Measurements from ENCODE around the gene DMBT1. TPM values are rescaled to one million over a fixed set of nuclear protein-coding genes. Genes with fewer than 3 reads are reported as not detected.

DMBT1 gene
- total RNA-seq, 3 donors from 2014 or later: 0.03 to 0.05 (median 0.05) TPM

DNA sequence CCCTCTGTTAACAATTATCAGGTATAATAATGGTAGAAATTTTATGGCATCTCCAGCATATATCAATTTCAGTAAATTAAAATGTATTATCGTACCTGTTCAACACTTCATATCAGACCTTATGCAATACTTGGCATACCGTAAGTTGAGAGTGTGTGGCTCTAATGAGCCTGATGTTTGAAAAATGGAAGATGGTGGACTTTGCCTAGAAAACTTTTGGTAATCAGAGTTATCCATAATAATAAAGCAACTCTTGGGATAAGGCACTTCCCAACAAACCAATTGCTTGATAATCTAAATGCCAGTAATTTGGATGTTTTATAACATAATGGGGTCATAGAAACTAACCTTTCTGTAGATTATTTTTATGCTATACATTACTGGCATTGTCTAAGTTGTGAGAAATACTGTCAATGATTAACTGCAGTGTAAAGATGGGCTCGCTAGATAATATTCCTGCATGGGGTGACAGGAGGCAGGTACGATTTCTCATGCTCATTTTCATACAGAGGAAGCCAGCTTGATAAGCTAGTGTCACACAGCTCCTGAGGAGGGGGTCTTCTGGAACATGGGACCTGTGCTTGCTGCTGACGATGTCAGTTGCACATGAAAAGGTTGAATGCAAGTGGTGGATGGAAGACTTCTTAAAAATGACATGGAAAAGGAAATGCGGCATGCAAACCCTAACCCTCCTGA, 27.8 kb upstream of the DMBT1 start:
- H3K9me3 Mint-ChIP-seq: no peaks in the 10 kb centered on the region
- DNase-seq: no peak
- no peaks in the 10 kb centered on the region for H3K4me1 Mint-ChIP-seq (ENCODE audit: low read depth)
- ATAC-seq: no peak
- H3K4me3 Mint-ChIP-seq: no peak overlapping the region
- H3K36me3 Mint-ChIP-seq (ENCODE audit: insufficient read depth): no peaks in the 10 kb centered on the region
- H3K27me3 Mint-ChIP-seq (ENCODE audit: low read depth): peaks cover 8% of the 10 kb centered on the region

DNA sequence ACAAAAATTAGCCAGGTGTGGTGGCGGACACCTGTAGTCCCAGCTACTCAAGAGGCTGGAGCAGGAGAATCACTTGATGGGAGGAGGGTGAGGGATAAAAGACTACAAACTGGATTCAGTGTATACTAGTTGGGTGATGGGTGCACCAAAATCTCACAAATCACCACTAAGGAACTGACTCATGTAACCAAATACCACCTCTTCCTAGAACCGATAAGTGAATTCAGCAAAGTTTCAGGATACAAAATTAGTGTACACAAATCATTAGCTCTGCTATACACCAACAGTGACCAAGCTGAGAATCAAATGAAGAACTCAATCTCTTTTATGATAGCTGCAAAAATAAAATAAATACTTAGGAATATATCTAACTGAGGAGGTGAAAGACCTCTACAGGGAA, 23.0 kb upstream of the DMBT1 start:
- DNase-seq (no peak), ATAC-seq (peak in 1 of 2 donors; percentile 18)
- Mint-ChIP-seq H3K4me3 (no peak overlapping the region), H3K36me3 (ENCODE audit: insufficient read depth) (no peaks in the 10 kb centered on the region), H3K4me1 (ENCODE audit: low read depth) (peaks cover 26% of the 10 kb centered on the region), H3K9me3 (no peaks in the 10 kb centered on the region), H3K27me3 (ENCODE audit: low read depth) (peaks cover 2% of the 10 kb centered on the region)

DNA sequence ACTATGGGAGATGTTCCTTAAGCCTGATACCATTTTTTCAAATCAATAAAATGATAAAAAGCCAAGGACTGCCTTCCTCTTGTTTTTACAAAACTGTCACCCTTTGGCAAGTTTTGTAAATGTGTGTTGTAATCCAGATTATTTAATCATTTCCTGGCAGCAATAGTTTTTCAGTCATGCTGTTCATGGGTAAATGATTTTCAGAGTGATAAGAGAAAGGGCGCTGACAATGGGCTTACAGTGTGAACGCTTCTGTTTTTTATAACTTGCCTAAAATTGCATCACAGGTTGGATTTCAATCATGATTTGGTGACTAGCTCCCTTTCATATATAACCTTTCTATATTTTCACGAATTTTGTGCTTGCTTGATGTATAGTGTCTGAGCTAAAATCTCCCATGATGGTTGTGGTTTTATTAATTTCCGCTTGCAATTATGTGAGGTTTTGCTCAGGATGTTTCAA, 19.0 kb upstream of the DMBT1 start:
- ATAC-seq (peak; percentile 66 to 70), DNase-seq (no peak)
- H3K36me3 Mint-ChIP-seq (ENCODE audit: insufficient read depth): no peaks in the 10 kb centered on the region
- H3K27me3 Mint-ChIP-seq (ENCODE audit: low read depth): no peaks in the 10 kb centered on the region
- H3K9me3 Mint-ChIP-seq: no peaks in the 10 kb centered on the region
- no peak overlapping the region for H3K4me3 Mint-ChIP-seq
- H3K4me1 Mint-ChIP-seq (ENCODE audit: low read depth): peaks cover 45% of the 10 kb centered on the region

DNA sequence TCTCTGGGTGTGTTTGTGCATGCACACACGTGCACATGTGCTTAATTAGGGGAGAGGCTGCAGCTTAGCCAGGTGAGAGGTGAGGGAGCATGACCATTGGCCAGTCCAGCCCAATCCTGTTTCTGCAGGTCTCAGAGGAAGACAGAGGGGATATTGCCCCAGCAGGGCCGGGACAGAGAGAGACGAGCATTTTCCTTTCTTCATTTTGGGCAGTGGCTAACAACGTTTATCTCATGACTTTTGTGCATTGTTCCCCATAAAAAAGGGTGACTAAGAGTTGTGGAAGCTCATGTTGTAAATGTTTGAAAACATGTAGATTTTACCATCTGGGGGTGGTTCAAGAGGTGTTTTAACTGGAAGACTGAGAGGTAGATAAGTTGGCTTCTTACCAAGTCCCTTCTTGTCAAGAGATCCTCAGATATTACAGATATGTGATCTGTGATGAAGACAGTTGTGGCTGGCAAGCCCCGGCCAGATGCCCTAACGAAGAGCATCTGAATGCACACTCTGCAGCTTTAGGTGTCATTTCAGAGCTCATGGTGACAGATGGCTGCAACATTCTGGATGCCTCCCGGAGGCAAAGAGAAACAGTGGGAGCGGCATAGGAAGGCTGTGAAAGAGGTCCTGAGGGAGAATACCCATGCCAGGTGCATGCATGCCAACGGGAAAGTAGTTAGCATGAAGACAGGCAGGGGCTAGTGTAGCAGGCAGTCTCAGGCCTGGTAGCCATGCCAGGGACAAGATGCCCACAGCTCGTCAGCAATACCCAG, 16.7 kb upstream of the DMBT1 start:
- H3K4me1 Mint-ChIP-seq (ENCODE audit: low read depth): peaks cover 45% of the 10 kb centered on the region
- no peaks in the 10 kb centered on the region for H3K9me3 Mint-ChIP-seq
- H3K36me3 Mint-ChIP-seq (ENCODE audit: insufficient read depth): no peaks in the 10 kb centered on the region
- no peak overlapping the region for H3K4me3 Mint-ChIP-seq
- ATAC-seq: no peak
- no peak for DNase-seq
- no peaks in the 10 kb centered on the region for H3K27me3 Mint-ChIP-seq (ENCODE audit: low read depth)

DNA sequence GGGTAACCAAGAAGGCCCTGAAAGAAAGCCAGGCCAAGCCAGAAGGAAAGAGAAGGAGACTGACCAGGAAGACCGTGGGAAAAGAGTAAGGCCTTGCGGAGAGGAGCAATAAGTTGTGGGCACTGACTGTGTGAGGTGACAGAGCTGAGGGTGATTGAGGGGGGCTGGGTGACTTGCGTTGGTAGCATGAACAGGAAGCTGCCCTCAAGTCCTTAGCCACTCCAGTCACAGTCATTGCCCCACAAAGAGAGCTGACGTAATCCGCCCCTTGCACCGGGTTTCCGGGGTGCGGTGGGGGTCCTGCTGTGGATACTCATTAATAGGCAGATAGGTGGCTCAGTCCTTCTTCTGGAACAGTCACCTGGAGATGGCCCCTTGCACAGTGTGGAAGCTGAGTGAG, 16.1 kb upstream of the DMBT1 start:
- Mint-ChIP-seq H3K4me3 (no peak overlapping the region), H3K4me1 (ENCODE audit: low read depth) (peaks cover 47% of the 10 kb centered on the region), H3K27me3 (ENCODE audit: low read depth) (no peaks in the 10 kb centered on the region), H3K9me3 (no peaks in the 10 kb centered on the region), H3K36me3 (ENCODE audit: insufficient read depth) (no peaks in the 10 kb centered on the region)
- no peak for DNase-seq
- ATAC-seq: no peak

DNA sequence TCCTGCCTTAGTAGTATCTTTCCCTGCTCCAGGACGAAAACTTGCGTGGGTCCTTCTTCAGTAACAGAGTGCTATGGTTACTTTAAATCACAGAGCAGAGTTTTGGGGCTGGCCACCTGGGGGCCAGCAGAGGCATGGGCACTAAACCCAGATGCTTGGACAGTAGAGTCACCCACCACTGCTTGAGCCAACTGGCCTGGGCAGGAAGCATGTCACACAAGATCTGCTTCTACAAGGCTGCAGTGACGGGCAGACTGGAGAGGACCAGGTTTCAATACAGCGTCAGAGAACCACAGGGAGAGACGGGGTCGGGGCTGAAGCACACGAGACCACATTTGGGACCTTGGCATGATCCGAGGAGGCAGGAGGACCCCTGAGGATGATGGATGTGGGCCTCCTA, 14.3 kb upstream of the DMBT1 start:
- Mint-ChIP-seq H3K9me3 (no peaks in the 10 kb centered on the region), H3K4me1 (ENCODE audit: low read depth) (peaks cover 40% of the 10 kb centered on the region), H3K36me3 (ENCODE audit: insufficient read depth) (no peaks in the 10 kb centered on the region), H3K27me3 (ENCODE audit: low read depth) (no peaks in the 10 kb centered on the region), H3K4me3 (no peak overlapping the region)
- ATAC-seq (no peak), DNase-seq (no peak)

DNA sequence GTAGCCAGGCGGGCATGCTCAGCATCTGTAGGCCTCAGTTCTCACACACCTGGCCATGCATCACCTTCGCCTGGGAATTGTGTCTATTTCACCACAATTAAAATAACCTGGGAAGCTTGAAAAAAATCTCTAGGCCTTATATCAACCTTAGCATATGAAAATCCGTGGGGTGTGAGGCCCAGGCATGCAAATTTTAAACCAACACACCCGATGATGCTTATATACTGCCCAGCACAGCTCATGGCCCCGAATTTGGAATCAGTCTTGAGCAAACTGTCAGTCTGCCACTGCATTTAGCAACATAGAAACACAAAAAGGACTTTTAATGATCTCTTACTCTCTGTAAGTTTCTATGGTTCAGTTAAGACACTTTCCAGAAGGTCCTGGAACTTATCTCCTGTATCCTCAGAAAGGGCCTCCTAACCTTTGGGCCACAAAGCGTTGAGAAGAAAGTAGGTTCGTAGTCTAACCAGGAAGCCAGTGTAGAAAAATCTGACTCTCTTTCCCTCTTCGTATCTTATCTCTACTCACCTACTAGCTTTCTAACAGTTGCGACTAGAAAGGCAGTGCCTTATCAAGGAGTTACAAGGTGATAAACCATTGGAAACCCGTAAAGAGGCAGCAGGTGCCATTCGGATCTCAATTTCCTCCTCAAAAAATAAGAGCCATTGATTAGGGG, 12.0 kb upstream of the DMBT1 start:
- ATAC-seq (no peak), DNase-seq (no peak)
- Mint-ChIP-seq H3K36me3 (ENCODE audit: insufficient read depth) (no peaks in the 10 kb centered on the region), H3K4me3 (no peak overlapping the region), H3K4me1 (ENCODE audit: low read depth) (peaks cover 25% of the 10 kb centered on the region), H3K27me3 (ENCODE audit: low read depth) (no peaks in the 10 kb centered on the region), H3K9me3 (no peaks in the 10 kb centered on the region)

DNA sequence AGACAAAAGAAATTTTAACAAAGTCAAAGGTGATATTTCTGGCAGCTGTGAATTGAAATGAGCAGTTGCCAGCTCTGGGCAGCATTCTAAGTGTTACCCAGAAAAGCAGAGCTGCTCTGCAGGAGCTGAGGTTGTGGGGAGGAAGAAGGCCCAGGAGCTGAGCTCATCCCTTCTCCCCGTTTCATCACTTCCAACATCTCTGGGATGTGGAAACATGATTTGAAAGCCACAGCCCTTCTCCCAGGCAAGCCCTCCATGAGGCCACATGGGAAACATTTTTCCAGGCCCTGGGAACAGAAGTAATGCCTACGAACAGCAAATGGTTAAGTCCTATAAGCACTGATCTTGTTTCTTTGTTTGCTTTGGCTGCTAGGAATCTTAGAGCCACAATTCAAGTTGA, 10.9 kb upstream of the DMBT1 start:
- DNase-seq (no peak), ATAC-seq (no peak)
- peaks cover 17% of the 10 kb centered on the region for H3K4me1 Mint-ChIP-seq (ENCODE audit: low read depth)
- no peak overlapping the region for H3K4me3 Mint-ChIP-seq
- H3K27me3 Mint-ChIP-seq (ENCODE audit: low read depth): no peaks in the 10 kb centered on the region
- H3K36me3 Mint-ChIP-seq (ENCODE audit: insufficient read depth): no peaks in the 10 kb centered on the region
- no peaks in the 10 kb centered on the region for H3K9me3 Mint-ChIP-seq

DNA sequence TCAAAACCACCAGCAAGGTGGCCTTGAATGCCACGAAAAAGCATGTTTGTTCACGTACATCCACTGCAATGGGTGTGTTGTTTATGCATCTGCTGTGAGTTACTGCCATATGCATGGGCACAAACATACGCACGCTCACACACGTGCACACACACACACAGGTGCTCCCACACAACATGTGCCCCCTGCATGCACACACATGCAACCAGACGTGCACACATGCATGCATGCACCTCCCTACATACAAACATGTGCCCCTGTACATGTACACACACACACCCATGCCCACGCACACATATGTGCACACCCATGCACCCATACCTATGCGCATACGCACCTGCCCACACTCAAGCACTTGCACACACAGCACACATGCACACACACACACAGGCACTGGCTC, 10.1 kb upstream of the DMBT1 start:
- H3K4me1 Mint-ChIP-seq (ENCODE audit: low read depth): peaks cover 17% of the 10 kb centered on the region
- ATAC-seq: no peak
- DNase-seq: no peak
- no peaks in the 10 kb centered on the region for H3K9me3 Mint-ChIP-seq
- no peaks in the 10 kb centered on the region for H3K27me3 Mint-ChIP-seq (ENCODE audit: low read depth)
- no peaks in the 10 kb centered on the region for H3K36me3 Mint-ChIP-seq (ENCODE audit: insufficient read depth)
- no peak overlapping the region for H3K4me3 Mint-ChIP-seq

DNA sequence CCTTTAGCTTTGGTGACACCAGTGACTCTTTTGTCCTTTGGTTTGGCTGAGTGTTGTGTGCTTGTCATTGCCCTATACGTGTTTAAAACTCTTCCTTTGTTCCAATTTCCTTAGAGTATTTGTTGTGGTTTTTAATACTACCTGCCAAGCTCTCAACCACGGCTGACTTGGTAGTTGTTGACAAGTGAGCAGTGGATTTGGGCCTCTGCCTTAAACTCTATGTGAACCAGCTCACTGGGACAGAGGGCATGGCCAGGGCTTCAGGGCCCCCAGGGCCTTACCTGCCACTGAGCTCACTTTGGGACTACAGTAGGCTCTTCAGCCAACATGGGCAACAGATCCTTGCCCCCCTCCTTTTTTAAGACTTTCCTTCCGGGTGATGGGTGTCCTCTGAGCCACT, 9.6 kb upstream of the DMBT1 start:
- ATAC-seq: peak in 1 of 2 donors; percentile 32
- no peaks in the 10 kb centered on the region for H3K36me3 Mint-ChIP-seq (ENCODE audit: insufficient read depth)
- no peak overlapping the region for H3K4me3 Mint-ChIP-seq
- no peaks in the 10 kb centered on the region for H3K27me3 Mint-ChIP-seq (ENCODE audit: low read depth)
- H3K4me1 Mint-ChIP-seq (ENCODE audit: low read depth): peaks cover 17% of the 10 kb centered on the region
- no peaks in the 10 kb centered on the region for H3K9me3 Mint-ChIP-seq
- DNase-seq: no peak

DNA sequence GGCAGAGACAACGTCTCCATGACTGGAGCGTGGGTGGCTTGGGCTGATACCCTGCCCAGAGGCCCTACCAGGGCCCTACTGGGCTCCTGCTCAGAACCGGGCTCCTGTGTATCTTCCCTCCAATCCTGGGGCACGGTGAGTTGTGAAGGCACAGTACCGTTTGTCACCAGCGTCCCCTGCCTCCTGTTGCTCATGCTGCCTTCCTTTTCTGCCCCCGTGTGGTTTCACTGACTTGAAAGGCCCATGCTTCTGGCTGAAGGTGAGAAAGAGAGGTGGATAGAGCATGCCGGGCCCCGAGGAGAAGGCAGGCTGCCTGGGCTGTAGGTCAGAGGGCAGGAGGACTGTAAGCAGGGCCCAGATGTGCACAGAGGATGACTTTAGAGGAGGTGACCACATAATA, 9.1 kb upstream of the DMBT1 start:
- Mint-ChIP-seq H3K4me1 (ENCODE audit: low read depth) (peaks cover 17% of the 10 kb centered on the region), H3K4me3 (no peak overlapping the region), H3K27me3 (ENCODE audit: low read depth) (no peaks in the 10 kb centered on the region), H3K9me3 (no peaks in the 10 kb centered on the region), H3K36me3 (ENCODE audit: insufficient read depth) (no peaks in the 10 kb centered on the region)
- ATAC-seq (peak; percentile 88 to 92), DNase-seq (peak; percentile 26)

DNA sequence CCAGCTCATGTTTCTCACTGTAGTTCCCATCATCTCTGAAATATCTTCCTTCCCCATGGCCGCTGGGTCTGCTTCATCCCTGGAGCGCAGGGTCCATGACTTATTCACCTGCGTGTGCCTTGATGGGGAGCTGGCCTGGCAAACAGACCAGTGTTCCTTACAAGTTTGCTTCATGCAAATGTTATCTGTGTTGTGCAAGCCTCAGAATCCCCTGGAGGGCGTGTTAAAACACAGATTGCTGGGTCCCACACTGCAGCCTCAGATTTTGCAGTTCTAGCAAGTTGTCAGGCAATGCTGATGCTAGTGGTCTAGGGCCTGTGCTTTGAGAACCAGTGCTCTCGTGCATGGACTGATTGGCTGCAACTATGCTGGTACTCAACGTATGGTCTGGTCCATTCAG, 7.2 kb upstream of the DMBT1 start:
- Mint-ChIP-seq H3K36me3 (ENCODE audit: insufficient read depth) (no peaks in the 10 kb centered on the region), H3K27me3 (ENCODE audit: low read depth) (no peaks in the 10 kb centered on the region), H3K4me1 (ENCODE audit: low read depth) (peaks cover 20% of the 10 kb centered on the region), H3K9me3 (no peaks in the 10 kb centered on the region), H3K4me3 (no peak overlapping the region)
- ATAC-seq: no peak
- DNase-seq: no peak

DNA sequence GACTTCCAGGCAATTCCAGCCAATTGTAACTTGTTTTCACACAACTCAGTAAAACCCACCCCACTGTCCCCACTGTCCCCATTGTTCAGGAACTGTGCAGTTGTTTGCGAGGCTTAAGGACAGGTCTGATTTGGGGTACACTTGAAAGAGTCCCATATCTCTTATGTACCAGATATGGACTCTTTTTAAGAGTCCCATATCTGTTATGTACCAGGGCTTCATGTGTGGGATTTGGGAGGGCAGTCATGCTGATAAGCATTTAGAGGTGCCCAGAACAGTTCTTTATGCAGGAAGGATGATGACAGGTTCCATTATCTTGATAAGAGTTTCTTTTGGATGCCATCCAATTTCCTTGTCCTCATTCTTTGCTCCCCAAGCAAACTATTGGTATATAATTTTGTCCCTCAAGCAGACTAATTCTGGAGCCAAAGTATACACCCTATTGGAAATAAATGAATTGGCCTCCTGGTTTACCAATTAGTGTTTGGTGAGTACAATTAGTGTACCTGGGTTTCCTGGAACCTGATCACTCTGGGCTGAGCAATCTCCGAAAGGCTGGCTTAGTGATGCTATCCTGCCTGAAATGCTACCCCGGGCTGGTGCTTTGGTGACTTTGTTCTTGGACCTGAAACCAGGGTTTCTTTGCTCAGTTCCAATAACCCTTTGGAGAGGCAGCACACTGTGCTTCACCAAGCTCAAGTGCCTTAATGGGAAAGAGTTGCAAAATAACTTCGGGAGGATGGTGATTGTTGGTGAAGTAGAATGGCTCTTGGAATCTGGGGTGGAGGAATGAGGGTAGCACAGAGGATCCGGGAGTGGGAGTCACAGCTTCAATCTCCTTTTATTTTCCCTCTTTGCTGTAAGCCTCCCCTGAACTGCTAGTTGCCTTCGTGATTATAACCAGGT, 6.2 kb upstream of the DMBT1 start:
- DNase-seq (no peak), ATAC-seq (no peak)
- Mint-ChIP-seq H3K27me3 (ENCODE audit: low read depth) (no peaks in the 10 kb centered on the region), H3K9me3 (no peaks in the 10 kb centered on the region), H3K36me3 (ENCODE audit: insufficient read depth) (no peaks in the 10 kb centered on the region), H3K4me3 (no peak overlapping the region), H3K4me1 (ENCODE audit: low read depth) (peaks cover 29% of the 10 kb centered on the region)

DNA sequence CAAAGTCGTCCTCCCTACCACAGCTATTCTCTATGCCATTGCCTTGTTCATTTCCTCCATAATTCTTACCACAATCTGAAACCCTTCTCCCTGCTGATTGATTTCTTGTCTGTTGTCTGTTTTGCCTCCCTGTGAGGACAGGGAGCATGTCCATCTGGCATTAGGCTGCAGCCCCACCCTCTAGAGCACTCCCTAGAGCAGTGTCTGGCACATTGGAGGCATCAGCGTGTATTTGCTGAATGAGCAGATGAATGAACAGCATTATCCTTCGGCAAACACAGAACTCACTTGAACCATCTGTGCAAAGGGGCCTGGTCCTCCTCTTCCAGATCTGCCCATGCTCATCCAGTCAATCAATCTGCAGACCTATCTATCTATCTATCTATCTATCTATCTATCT, 5.1 kb upstream of the DMBT1 start:
- ATAC-seq (no peak), DNase-seq (no peak)
- peaks cover 34% of the 10 kb centered on the region for H3K4me1 Mint-ChIP-seq (ENCODE audit: low read depth)
- no peak overlapping the region for H3K4me3 Mint-ChIP-seq
- H3K27me3 Mint-ChIP-seq (ENCODE audit: low read depth): no peaks in the 10 kb centered on the region
- H3K9me3 Mint-ChIP-seq: no peaks in the 10 kb centered on the region
- H3K36me3 Mint-ChIP-seq (ENCODE audit: insufficient read depth): no peaks in the 10 kb centered on the region
